22Rv1 (cell line): ENCODE measurements around the gene EFS.

Experiments used
- ZFX ChIP-seq: fragments of 450-650 bp; IDR thresholded peaks from 2 replicates; pipeline ENCODE4 v1.6.1; 2017; ENCODE audit warnings: antibody characterized with exemption, borderline replicate concordance
- TF ChIP-seq, protein P1 (sequence below): fragments of 450-650 bp; IDR thresholded peaks from 2 replicates; pipeline ENCODE4 v1.5.1; 2017; ENCODE audit warnings: mild to moderate bottlenecking

DNA sequence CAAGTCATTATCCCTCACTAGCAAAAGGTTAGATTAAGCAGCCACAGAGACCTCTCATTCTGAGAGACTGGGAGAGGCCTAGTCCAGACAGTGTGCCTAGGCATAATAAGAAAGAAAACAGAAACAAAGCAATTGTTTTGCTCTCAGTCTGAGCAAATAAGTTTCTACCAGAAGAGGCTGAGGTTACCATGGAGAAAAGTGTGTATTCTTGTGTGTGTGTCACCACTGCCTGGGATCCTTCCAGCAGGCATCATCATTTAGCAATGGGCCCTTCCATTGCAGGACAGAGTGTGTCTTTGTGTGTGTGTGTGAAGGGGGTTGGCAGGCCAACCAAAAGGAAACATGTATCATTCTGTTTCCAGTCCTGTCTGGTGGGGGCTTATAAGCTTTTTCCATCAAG lies 3.7 kb downstream of the EFS start:
- TF ChIP-seq, protein P1, sequence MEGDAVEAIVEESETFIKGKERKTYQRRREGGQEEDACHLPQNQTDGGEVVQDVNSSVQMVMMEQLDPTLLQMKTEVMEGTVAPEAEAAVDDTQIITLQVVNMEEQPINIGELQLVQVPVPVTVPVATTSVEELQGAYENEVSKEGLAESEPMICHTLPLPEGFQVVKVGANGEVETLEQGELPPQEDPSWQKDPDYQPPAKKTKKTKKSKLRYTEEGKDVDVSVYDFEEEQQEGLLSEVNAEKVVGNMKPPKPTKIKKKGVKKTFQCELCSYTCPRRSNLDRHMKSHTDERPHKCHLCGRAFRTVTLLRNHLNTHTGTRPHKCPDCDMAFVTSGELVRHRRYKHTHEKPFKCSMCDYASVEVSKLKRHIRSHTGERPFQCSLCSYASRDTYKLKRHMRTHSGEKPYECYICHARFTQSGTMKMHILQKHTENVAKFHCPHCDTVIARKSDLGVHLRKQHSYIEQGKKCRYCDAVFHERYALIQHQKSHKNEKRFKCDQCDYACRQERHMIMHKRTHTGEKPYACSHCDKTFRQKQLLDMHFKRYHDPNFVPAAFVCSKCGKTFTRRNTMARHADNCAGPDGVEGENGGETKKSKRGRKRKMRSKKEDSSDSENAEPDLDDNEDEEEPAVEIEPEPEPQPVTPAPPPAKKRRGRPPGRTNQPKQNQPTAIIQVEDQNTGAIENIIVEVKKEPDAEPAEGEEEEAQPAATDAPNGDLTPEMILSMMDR, result no peak
- TF ChIP-seq ZFX, result no peak
